Activated CD4-positive, alpha-beta T cell treated with anti-CD3 and anti-CD28 coated beads for 48 hours (primary cell): ENCODE data around the gene IMPDH1.

Experiments used
- DNase-seq: peaks from one replicate; pipeline ENCODE4 v3.0.0-alpha.2; 2020

IMPDH1 gene

GRCh38 chr7:128434413-128435326 is 24.9 kb upstream of the IMPDH1 start:
- DNase-seq = no peak

- DNase-seq = no peak
Measured at GRCh38 chr7:128431754-128432153, 22.0 kb upstream of the IMPDH1 start.

GRCh38 chr7:128431221-128431620 is 21.4 kb upstream of the IMPDH1 start:
- DNase-seq = no peak

- no peak for DNase-seq
Measured at GRCh38 chr7:128430207-128430606, 20.4 kb upstream of the IMPDH1 start.

- DNase-seq = peak; percentile 37
Measured at GRCh38 chr7:128427289-128427891, 17.6 kb upstream of the IMPDH1 start.

GRCh38 chr7:128425850-128426249 is 16.1 kb upstream of the IMPDH1 start:
- peak; percentile 91 for DNase-seq

GRCh38 chr7:128424686-128425275 is 15.0 kb upstream of the IMPDH1 start:
- no peak for DNase-seq

GRCh38 chr7:128422842-128423241 is 13.1 kb upstream of the IMPDH1 start:
- no peak for DNase-seq

GRCh38 chr7:128422037-128422436 is 12.3 kb upstream of the IMPDH1 start:
- no peak for DNase-seq

- no peak for DNase-seq
Measured at GRCh38 chr7:128421384-128421783, 11.6 kb upstream of the IMPDH1 start.

- DNase-seq = no peak
Measured at GRCh38 chr7:128420773-128421172, 11.0 kb upstream of the IMPDH1 start.

- no peak for DNase-seq
Measured at GRCh38 chr7:128419257-128419656, 9.5 kb upstream of the IMPDH1 start.

GRCh38 chr7:128417071-128417470 is 7.3 kb upstream of the IMPDH1 start:
- DNase-seq = no peak

GRCh38 chr7:128415217-128415785 is 5.5 kb upstream of the IMPDH1 start:
- no peak for DNase-seq

- DNase-seq = no peak
Measured at GRCh38 chr7:128410451-128410753, 620 bp upstream of the IMPDH1 start.

GRCh38 chr7:128408709-128409595 is 830 bp downstream of the IMPDH1 start:
- no peak for DNase-seq

GRCh38 chr7:128407751-128408708 is 1.8 kb downstream of the IMPDH1 start:
- DNase-seq = no peak

GRCh38 chr7:128407233-128407589 is 2.6 kb downstream of the IMPDH1 start:
- no peak for DNase-seq

- no peak for DNase-seq
Measured at GRCh38 chr7:128406314-128407232, 3.2 kb downstream of the IMPDH1 start.
